Ramos (cell line): ENCODE measurements around the gene LRRIQ1.

Source experiments
- in situ Hi-C: fragments of 300-500 bp; cut with MboI; formaldehyde crosslinking; loops from one replicate; pipeline ENCODE4 v1.14.3; 2022; ENCODE audit warnings: low sequenced_read_pairs; ENCODE audit not compliant: unreplicated experiment

LRRIQ1 gene

GRCh38 chr12:85058339-85058738 lies 22.2 kb downstream of the LRRIQ1 start:
- in situ Hi-C loops: no loop called here

GRCh38 chr12:85059594-85059993 lies 23.4 kb downstream of the LRRIQ1 start:
- in situ Hi-C loops: no loop called here

GRCh38 chr12:85060916-85061315 lies 24.8 kb downstream of the LRRIQ1 start:
- in situ Hi-C loops: no loop called here

GRCh38 chr12:85065837-85066482 lies 29.8 kb downstream of the LRRIQ1 start:
- in situ Hi-C loops: no loop called here

GRCh38 chr12:85072826-85073225 lies 36.7 kb downstream of the LRRIQ1 start:
- in situ Hi-C loops: no loop called here

GRCh38 chr12:85076688-85077430 lies 40.7 kb downstream of the LRRIQ1 start:
- in situ Hi-C loops: no loop called here

GRCh38 chr12:85085066-85085465 lies 48.9 kb downstream of the LRRIQ1 start:
- in situ Hi-C loops: no loop called here

- in situ Hi-C loops: no loop called here
These were observed 53.6 kb downstream of the LRRIQ1 start for GRCh38 chr12:85089792-85090191.

GRCh38 chr12:85092814-85093370 lies 56.7 kb downstream of the LRRIQ1 start:
- in situ Hi-C loops: no loop called here

GRCh38 chr12:85095501-85095900 lies 59.4 kb downstream of the LRRIQ1 start:
- in situ Hi-C loops: no loop called here

GRCh38 chr12:85130646-85131045 lies 94.5 kb downstream of the LRRIQ1 start:
- in situ Hi-C loops: no loop called here

GRCh38 chr12:85138833-85139232 lies 102.7 kb downstream of the LRRIQ1 start:
- in situ Hi-C loops: no loop called here

GRCh38 chr12:85147331-85147730 lies 111.2 kb downstream of the LRRIQ1 start:
- in situ Hi-C loops: no loop called here

GRCh38 chr12:85152311-85152729 lies 116.2 kb downstream of the LRRIQ1 start:
- in situ Hi-C loops: no loop called here

GRCh38 chr12:85155791-85156190 lies 119.6 kb downstream of the LRRIQ1 start:
- in situ Hi-C loops: no loop called here

- in situ Hi-C loops: no loop called here
These were observed 120.4 kb downstream of the LRRIQ1 start for GRCh38 chr12:85156569-85156968.

- in situ Hi-C loops: no loop called here
These were observed 121.0 kb downstream of the LRRIQ1 start for GRCh38 chr12:85157035-85157603.

- in situ Hi-C loops: no loop called here
These were observed 127.7 kb downstream of the LRRIQ1 start for GRCh38 chr12:85163752-85164321.

GRCh38 chr12:85179680-85180270 lies 143.6 kb downstream of the LRRIQ1 start:
- in situ Hi-C loops: no loop called here

GRCh38 chr12:85182699-85183098 lies 146.5 kb downstream of the LRRIQ1 start:
- in situ Hi-C loops: no loop called here

- in situ Hi-C loops: no loop called here
These were observed 147.7 kb downstream of the LRRIQ1 start for GRCh38 chr12:85183855-85184254.
